ENCODE measurements around the gene PRR35.
A peak's percentile ranks its signal among the peaks of the same experiment; 100 is the strongest.

PRR35 gene

GRCh38 chr16:591892-592517 is 31.8 kb downstream of the PRR35 start:
- TF ChIP-seq CTCF (IDR thresholded peaks at IDR 0.05; ENCODE audit: poor library complexity, severe bottlenecking) = no peak
- ATAC-seq (ENCODE audit: low read depth) (no peak), DNase-seq (ENCODE audit: low spot score) (no peak)
- no peaks in the 10 kb centered on the region for H3K36me3 ChIP-seq (ENCODE audit: low read depth)
- peaks cover 31% of the 10 kb centered on the region for H3K4me1 ChIP-seq (ENCODE audit: insufficient read depth, poor library complexity, severe bottlenecking)
- no peak overlapping the region for H3K4me3 ChIP-seq (ENCODE audit: severe bottlenecking)
- no peaks in the 10 kb centered on the region for H3K9me3 ChIP-seq (ENCODE audit: severe bottlenecking)
- no peaks in the 10 kb centered on the region for H3K27me3 ChIP-seq (ENCODE audit: insufficient read depth, poor library complexity, severe bottlenecking)
- peak overlapping the region; percentile 68 for H3K27ac ChIP-seq (ENCODE audit: poor library complexity, severe bottlenecking)

- peak; percentile 94 for DNase-seq (ENCODE audit: low spot score)
- peak; percentile 85 for TF ChIP-seq CTCF (IDR thresholded peaks at IDR 0.05; ENCODE audit: poor library complexity, severe bottlenecking)
- no peaks in the 10 kb centered on the region for H3K27me3 ChIP-seq (ENCODE audit: insufficient read depth, poor library complexity, severe bottlenecking)
- no peaks in the 10 kb centered on the region for H3K9me3 ChIP-seq (ENCODE audit: severe bottlenecking)
- H3K4me3 ChIP-seq (ENCODE audit: severe bottlenecking) = no peak overlapping the region
- ATAC-seq (ENCODE audit: low read depth) = peak; percentile 53
- no peaks in the 10 kb centered on the region for H3K36me3 ChIP-seq (ENCODE audit: low read depth)
- H3K27ac ChIP-seq (ENCODE audit: poor library complexity, severe bottlenecking) = peak overlapping the region; percentile 68
- H3K4me1 ChIP-seq (ENCODE audit: insufficient read depth, poor library complexity, severe bottlenecking) = peaks cover 27% of the 10 kb centered on the region
Measured at GRCh38 chr16:592518-593306, 32.5 kb downstream of the PRR35 start.

GRCh38 chr16:593406-593805 is 33.2 kb downstream of the PRR35 start:
- Histone ChIP-seq H3K27me3 (ENCODE audit: insufficient read depth, poor library complexity, severe bottlenecking) (no peaks in the 10 kb centered on the region), H3K9me3 (ENCODE audit: severe bottlenecking) (no peaks in the 10 kb centered on the region), H3K4me1 (ENCODE audit: insufficient read depth, poor library complexity, severe bottlenecking) (peaks cover 27% of the 10 kb centered on the region), H3K27ac (ENCODE audit: poor library complexity, severe bottlenecking) (peak overlapping the region; percentile 68), H3K4me3 (ENCODE audit: severe bottlenecking) (no peak overlapping the region), H3K36me3 (ENCODE audit: low read depth) (no peaks in the 10 kb centered on the region)
- no peak for ATAC-seq (ENCODE audit: low read depth)
- no peak for TF ChIP-seq CTCF (IDR thresholded peaks at IDR 0.05; ENCODE audit: poor library complexity, severe bottlenecking)
- no peak for DNase-seq (ENCODE audit: low spot score)

- H3K36me3 ChIP-seq (ENCODE audit: low read depth) = no peaks in the 10 kb centered on the region
- no peak for ATAC-seq (ENCODE audit: low read depth)
- no peaks in the 10 kb centered on the region for H3K27me3 ChIP-seq (ENCODE audit: insufficient read depth, poor library complexity, severe bottlenecking)
- H3K4me1 ChIP-seq (ENCODE audit: insufficient read depth, poor library complexity, severe bottlenecking) = peaks cover 27% of the 10 kb centered on the region
- no peak for DNase-seq (ENCODE audit: low spot score)
- peak overlapping the region; percentile 68 for H3K27ac ChIP-seq (ENCODE audit: poor library complexity, severe bottlenecking)
- no peaks in the 10 kb centered on the region for H3K9me3 ChIP-seq (ENCODE audit: severe bottlenecking)
- no peak for TF ChIP-seq CTCF (IDR thresholded peaks at IDR 0.05; ENCODE audit: poor library complexity, severe bottlenecking)
- H3K4me3 ChIP-seq (ENCODE audit: severe bottlenecking) = no peak overlapping the region
Measured at GRCh38 chr16:593807-594206, 33.6 kb downstream of the PRR35 start.

- Histone ChIP-seq H3K9me3 (ENCODE audit: severe bottlenecking) (no peaks in the 10 kb centered on the region), H3K4me1 (ENCODE audit: insufficient read depth, poor library complexity, severe bottlenecking) (peaks cover 27% of the 10 kb centered on the region)
- no peak for ATAC-seq (ENCODE audit: low read depth)
Measured at GRCh38 chr16:595094-595528, 34.9 kb downstream of the PRR35 start.

More at GRCh38 chr16:595094-595528, 34.9 kb downstream of the PRR35 start:
- Histone ChIP-seq H3K4me3 (ENCODE audit: severe bottlenecking) (no peak overlapping the region), H3K27ac (ENCODE audit: poor library complexity, severe bottlenecking) (no peak overlapping the region), H3K36me3 (ENCODE audit: low read depth) (0 out of 2 replicates have a peak, but pooled peaks cover 2% of the 10 kb centered on the region), H3K27me3 (ENCODE audit: insufficient read depth, poor library complexity, severe bottlenecking) (no peaks in the 10 kb centered on the region)
- no peak for DNase-seq (ENCODE audit: low spot score)
- no peak for TF ChIP-seq CTCF (IDR thresholded peaks at IDR 0.05; ENCODE audit: poor library complexity, severe bottlenecking)
